ENCODE measurements around the gene OR10H2. TPM values are rescaled to one million over a fixed set of nuclear protein-coding genes. Genes with fewer than 3 reads are reported as not detected.

Gene OR10H2
- total RNA-seq, 1 experiment from 2014 or later = not detected

- TF ChIP-seq CTCF (IDR thresholded peaks at IDR 0.05) = no peak
- TF ChIP-seq POLR2AphosphoS5 (IDR thresholded peaks at IDR 0.05; ENCODE audit: low read depth, low read length) = no peak
- no peak for TF ChIP-seq SIN3A (IDR thresholded peaks at IDR 0.05; ENCODE audit: borderline replicate concordance, insufficient read depth, low read depth, low read length)
- no peak for TF ChIP-seq REST (IDR thresholded peaks at IDR 0.05; ENCODE audit: insufficient read depth in 1 of 2, low read depth in 2 of 2, low read length in 1 of 2)
- no peak for TF ChIP-seq TCF7L2 (IDR thresholded peaks at IDR 0.05; ENCODE audit: low read depth, low read length)
- no peaks in the 10 kb centered on the region for H3K9me3 ChIP-seq (ENCODE audit: control insufficient read depth, insufficient read depth, low read depth, low read length)
- ChIA-PET CTCF (no interaction called here), POLR2A (no interaction called here)
- in situ Hi-C loops (cut with HindIII; ENCODE audit: low pct_unique_long_range_greater_than_20kb, low sequenced_read_pairs) = no loop called here
- DNase-seq (ENCODE audit: low read depth, low spot score) (no peak), ATAC-seq (no peak)
- no peaks in the 10 kb centered on the region for H3K4me1 ChIP-seq (ENCODE audit: control insufficient read depth, insufficient read depth, low read length)
- intact Hi-C loops (cut with micrococcal nuclease; ENCODE audit: unreplicated experiment) = no loop called here
- H3K27me3 ChIP-seq (ENCODE audit: control insufficient read depth, insufficient read depth, low read length) = no peaks in the 10 kb centered on the region
- H3K36me3 ChIP-seq (ENCODE audit: control insufficient read depth, insufficient read depth, low read length) = no peaks in the 10 kb centered on the region
- H3K27ac ChIP-seq (ENCODE audit: low read length) = no peak overlapping the region
- no TSS peak for BruUV-seq (replicated peaks)
- H3K4me3 ChIP-seq (ENCODE audit: low read depth in 2 of 2, low read length in 2 of 2) = no peak overlapping the region
Measured at GRCh38 chr19:15732388-15732787, 4.6 kb downstream of the OR10H2 start.

- POLR2A ChIA-PET = no interaction called here
- Histone ChIP-seq H3K27me3 (ENCODE audit: control insufficient read depth, insufficient read depth, low read length) (no peaks in the 10 kb centered on the region; the same call in 1 of the 2 replicates), H3K9me3 (ENCODE audit: control insufficient read depth, insufficient read depth, low read depth, low read length) (no peaks in the 10 kb centered on the region), H3K4me3 (ENCODE audit: low read depth in 2 of 2, low read length in 2 of 2) (no peak overlapping the region), H3K4me1 (ENCODE audit: control insufficient read depth, insufficient read depth, low read length) (no peaks in the 10 kb centered on the region), H3K27ac (ENCODE audit: low read length) (no peak overlapping the region), H3K36me3 (ENCODE audit: control insufficient read depth, insufficient read depth, low read length) (no peaks in the 10 kb centered on the region)
- CTCF ChIA-PET = no interaction called here
- TF ChIP-seq CTCF (IDR thresholded peaks at IDR 0.05) (no peak), POLR2AphosphoS5 (IDR thresholded peaks at IDR 0.05; ENCODE audit: low read depth, low read length) (no peak), REST (IDR thresholded peaks at IDR 0.05; ENCODE audit: insufficient read depth in 1 of 2, low read depth in 2 of 2, low read length in 1 of 2) (no peak), SIN3A (IDR thresholded peaks at IDR 0.05; ENCODE audit: borderline replicate concordance, insufficient read depth, low read depth, low read length) (no peak), TCF7L2 (IDR thresholded peaks at IDR 0.05; ENCODE audit: low read depth, low read length) (no peak)
- no peak for ATAC-seq
- no peak for DNase-seq (ENCODE audit: low read depth, low spot score)
- intact Hi-C loops (cut with micrococcal nuclease; ENCODE audit: unreplicated experiment) = no loop called here
- in situ Hi-C loops (cut with HindIII; ENCODE audit: low pct_unique_long_range_greater_than_20kb, low sequenced_read_pairs) = no loop called here
- BruUV-seq (replicated peaks) = no TSS peak
Measured at GRCh38 chr19:15733895-15734294, 6.1 kb downstream of the OR10H2 start.
